CD14-positive monocyte (primary cell): ENCODE results near the gene MYL10. TPM values are rescaled to one million over a fixed set of nuclear protein-coding genes. Genes with fewer than 3 reads are reported as not detected.

Source experiments
- DNase-seq, 3 donors: peaks; one replicate each; pipeline ENCODE4 v3.0.0-alpha.2; 2011 to 2022
- H2AFZ ChIP-seq: 2 replicates; pipeline ENCODE4 v1.6.0; 2012; ENCODE audit warnings: mild to moderate bottlenecking, low read depth, low read length, inconsistent platforms; ENCODE audit not compliant: insufficient read depth, poor library complexity, severe bottlenecking
- H3K27ac ChIP-seq, 2 donors: 1 replicate in 1 of 2; 2 replicates in 1 of 2; pipeline ENCODE4 v1.5.1; 2012 to 2013; ENCODE audit warnings: low read length in 2 of 2, control low read depth in 1 of 2, inconsistent platforms in 1 of 2, low read depth in 1 of 2, mild to moderate bottlenecking in 1 of 2
- H3K27me3 ChIP-seq, 2 donors: one replicate each; pipeline versions ENCODE4 v1.6.0 to v1.6.1; 2011 to 2013; ENCODE audit warnings: low read length in 2 of 2; ENCODE audit not compliant: control insufficient read depth in 2 of 2, insufficient read depth in 2 of 2
- H3K36me3 ChIP-seq, 2 donors: replicated peaks in 1 of 2; 1 replicate in 1 of 2; 2 replicates in 1 of 2; pipeline versions ENCODE4 v1.5.1 to v1.6.1; 2012 to 2013; ENCODE audit warnings: low read length in 2 of 2, control low read depth in 1 of 2, inconsistent platforms in 1 of 2, mild to moderate bottlenecking in 1 of 2; ENCODE audit not compliant: insufficient read depth in 2 of 2, control insufficient read depth in 1 of 2
- H3K4me1 ChIP-seq, 2 donors: 1 replicate in 1 of 2; 2 replicates in 1 of 2; pipeline versions ENCODE4 v1.5.1 to v1.6.1; 2012 to 2013; ENCODE audit warnings: low read length in 2 of 2, control low read depth in 1 of 2, inconsistent platforms in 1 of 2, mild to moderate bottlenecking in 1 of 2, moderate library complexity in 1 of 2; ENCODE audit not compliant: insufficient read depth in 2 of 2, control insufficient read depth in 1 of 2
- H3K4me2 ChIP-seq: replicated peaks from 2 replicates; pipeline ENCODE3; 2012; ENCODE audit warnings: low read length, moderate library complexity, mild to moderate bottlenecking; ENCODE audit not compliant: poor library complexity, severe bottlenecking; ENCODE audit errors: extremely low read depth
- H3K4me3 ChIP-seq, 3 experiments: fragments of 200-600 bp in 1 of 3; sonication (generic) in 1 of 3; replicated peaks in 1 of 3; 1 replicate in 2 of 3; 2 replicates in 1 of 3; pipeline ENCODE4 v1.5.1; 2011 to 2013; ENCODE audit warnings: low read length in 3 of 3, mild to moderate bottlenecking in 3 of 3, control low read depth in 2 of 3, low read depth in 2 of 3, inconsistent platforms in 1 of 3, moderate library complexity in 1 of 3
- H3K79me2 ChIP-seq: 2 replicates; pipeline ENCODE4 v1.6.0; 2012; ENCODE audit warnings: mild to moderate bottlenecking, control low read depth, inconsistent platforms, low read length, moderate library complexity; ENCODE audit not compliant: insufficient read depth
- H3K9ac ChIP-seq: 2 replicates; pipeline ENCODE4 v1.6.0; 2017; ENCODE audit warnings: low read length, mild to moderate bottlenecking; ENCODE audit not compliant: insufficient read depth, poor library complexity, severe bottlenecking
- H3K9me3 ChIP-seq, 2 donors: replicated peaks in 1 of 2; 1 replicate in 1 of 2; 2 replicates in 1 of 2; pipeline versions ENCODE4 v1.5.1 to v1.6.1; 2012 to 2013; ENCODE audit warnings: low read length in 2 of 2, control low read depth in 1 of 2; ENCODE audit not compliant: control insufficient read depth in 1 of 2, insufficient read depth in 1 of 2
- H4K20me1 ChIP-seq: 2 replicates; pipeline ENCODE4 v1.6.0; 2012; ENCODE audit warnings: mild to moderate bottlenecking, low read length, control low read depth, moderate library complexity; ENCODE audit not compliant: insufficient read depth
- H3K27ac Mint-ChIP-seq, 7 donors: one replicate each; pipeline ENCODE4 v1.8.0; 2020; ENCODE audit warnings: mild to moderate bottlenecking in 7 of 7, mixed read lengths in 7 of 7, moderate library complexity in 6 of 7, inconsistent platforms in 2 of 7
- H3K27me3 Mint-ChIP-seq, 3 donors: one replicate each; pipeline ENCODE4 v1.8.0; 2021 to 2022; ENCODE audit warnings: low read depth in 3 of 3, mild to moderate bottlenecking in 3 of 3, mixed read lengths in 3 of 3, moderate library complexity in 3 of 3, inconsistent platforms in 1 of 3
- H3K36me3 Mint-ChIP-seq, 2 donors: one replicate each; pipeline ENCODE4 v1.8.0; 2020; ENCODE audit warnings: mixed read lengths in 2 of 2, inconsistent platforms in 1 of 2, mild to moderate bottlenecking in 1 of 2
- H3K4me1 Mint-ChIP-seq: one replicate; pipeline ENCODE4 v1.8.0; 2020; ENCODE audit warnings: mild to moderate bottlenecking, mixed read lengths
- H3K4me3 Mint-ChIP-seq, 2 donors: one replicate each; pipeline ENCODE4 v1.8.0; 2020; ENCODE audit warnings: mild to moderate bottlenecking in 2 of 2, mixed read lengths in 2 of 2, moderate library complexity in 1 of 2
- H3K9me3 Mint-ChIP-seq, 7 donors: one replicate each; pipeline ENCODE4 v1.8.0; 2020 to 2022; ENCODE audit warnings: mixed read lengths in 7 of 7, mild to moderate bottlenecking in 6 of 7, moderate library complexity in 6 of 7, inconsistent platforms in 2 of 7
- WGBS: methylation state at CpG from one replicate; pipeline ENCODE4 v1.1.5; 2013; ENCODE audit warnings: missing lambda C conversion rate; ENCODE audit not compliant: insufficient coverage; 5-methylcytosine and 5-hydroxymethylcytosine counted together
- intact Hi-C, 2 donors: fragments of 100-400 bp; cut with micrococcal nuclease; formaldehyde crosslinking; loops; one replicate each; pipeline versions ENCODE4 v1.15.0 to v1.15.1; 2023
- polyA plus RNA-seq, 3 donors: library from polyadenylated mRNA; depleted of rRNA in 1 of 3; unstranded in 2 of 3; stranded (reverse) in 1 of 3; fragments of 300-500 nt in 2 of 3; fragments of >200 nt in 1 of 3; fragmentation: Illumina TruSeq in 2 of 3; gene quantifications; 1 replicate in 2 of 3; 2 replicates in 1 of 3; pipeline ENCODE4 v1.2.3, GENCODE V29; 2012 to 2021
- TF ChIP-seq, protein P1 (sequence below): fragments of 200-600 bp; IDR thresholded peaks from one replicate; pipeline ENCODE4 v1.8.0; 2022; ENCODE audit warnings: antibody characterized with exemption, mild to moderate bottlenecking

MYL10 gene
- polyA plus RNA-seq, 3 donors, result not detected

DNA sequence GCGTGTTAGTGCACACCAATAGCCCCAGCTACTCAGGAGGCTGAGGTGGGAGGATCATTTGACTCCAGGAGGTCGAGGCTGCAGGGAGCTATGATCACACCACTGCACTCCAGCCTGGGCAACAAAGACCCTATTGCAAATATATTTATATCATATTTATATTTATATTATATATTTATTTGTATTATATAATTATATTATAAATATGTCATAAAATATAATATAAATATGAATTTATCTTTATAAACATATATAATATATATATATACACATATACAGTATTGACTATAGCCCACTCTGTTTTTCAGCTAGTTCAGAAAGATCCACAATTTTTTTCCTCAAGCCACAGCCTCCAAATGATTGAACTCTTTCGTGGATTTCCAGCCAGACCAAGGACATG, 45.3 kb upstream of the MYL10 start:
- TF ChIP-seq, protein P1, sequence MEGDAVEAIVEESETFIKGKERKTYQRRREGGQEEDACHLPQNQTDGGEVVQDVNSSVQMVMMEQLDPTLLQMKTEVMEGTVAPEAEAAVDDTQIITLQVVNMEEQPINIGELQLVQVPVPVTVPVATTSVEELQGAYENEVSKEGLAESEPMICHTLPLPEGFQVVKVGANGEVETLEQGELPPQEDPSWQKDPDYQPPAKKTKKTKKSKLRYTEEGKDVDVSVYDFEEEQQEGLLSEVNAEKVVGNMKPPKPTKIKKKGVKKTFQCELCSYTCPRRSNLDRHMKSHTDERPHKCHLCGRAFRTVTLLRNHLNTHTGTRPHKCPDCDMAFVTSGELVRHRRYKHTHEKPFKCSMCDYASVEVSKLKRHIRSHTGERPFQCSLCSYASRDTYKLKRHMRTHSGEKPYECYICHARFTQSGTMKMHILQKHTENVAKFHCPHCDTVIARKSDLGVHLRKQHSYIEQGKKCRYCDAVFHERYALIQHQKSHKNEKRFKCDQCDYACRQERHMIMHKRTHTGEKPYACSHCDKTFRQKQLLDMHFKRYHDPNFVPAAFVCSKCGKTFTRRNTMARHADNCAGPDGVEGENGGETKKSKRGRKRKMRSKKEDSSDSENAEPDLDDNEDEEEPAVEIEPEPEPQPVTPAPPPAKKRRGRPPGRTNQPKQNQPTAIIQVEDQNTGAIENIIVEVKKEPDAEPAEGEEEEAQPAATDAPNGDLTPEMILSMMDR, result no peak
- Histone ChIP-seq H4K20me1 (no peaks in the 10 kb centered on the region), H3K79me2 (no peaks in the 10 kb centered on the region), H3K36me3 (no peaks in the 10 kb centered on the region), H3K4me2 (no peak overlapping the region), H3K4me3 (no peak overlapping the region), H3K9me3 (peaks cover 0 to 9% of the 10 kb centered on the region in 2 donors), H3K9ac (no peak overlapping the region), H3K4me1 (peaks cover 4 to 6% of the 10 kb centered on the region in 2 donors), H2AFZ (no peak overlapping the region), H3K27me3 (no peaks in the 10 kb centered on the region), H3K27ac (no peak overlapping the region)
- Mint-ChIP-seq H3K27ac (no peak overlapping the region), H3K36me3 (no peaks in the 10 kb centered on the region), H3K9me3 (peaks cover 4 to 11% (median 7%) of the 10 kb centered on the region in 7 donors), H3K27me3 (peaks cover 0 to 4% (median 2%) of the 10 kb centered on the region in 3 donors), H3K4me3 (no peak overlapping the region), H3K4me1 (peaks cover 12% of the 10 kb centered on the region)
- no CpG with 5 or more reads among the region's 3 CpGs for WGBS
- intact Hi-C loops, result no loop called here
- DNase-seq, result no peak

DNA sequence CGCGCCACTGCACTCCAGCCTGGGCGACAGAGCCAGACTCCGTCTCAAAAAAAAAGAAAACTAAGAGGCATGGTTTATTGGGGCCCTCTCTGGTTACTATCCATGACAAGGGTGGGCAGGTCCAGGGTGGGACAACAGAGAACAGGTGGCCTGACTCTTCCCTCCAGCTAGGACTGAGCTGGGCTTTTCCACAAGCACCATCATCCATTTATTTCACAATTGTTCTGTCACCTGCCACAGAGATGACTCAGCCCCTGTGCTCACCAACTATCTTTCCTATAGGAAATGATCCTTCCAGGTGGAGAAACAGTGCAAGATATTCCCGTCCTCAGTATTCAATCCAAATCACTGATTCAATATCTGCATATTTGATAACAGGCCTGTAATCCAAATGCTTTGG, 44.9 kb upstream of the MYL10 start:
- peaks cover 12% of the 10 kb centered on the region for H3K4me1 Mint-ChIP-seq
- H3K27me3 Mint-ChIP-seq, result peaks cover 0 to 4% (median 2%) of the 10 kb centered on the region in 3 donors
- Histone ChIP-seq H3K79me2 (no peaks in the 10 kb centered on the region), H3K4me2 (no peak overlapping the region), H3K9me3 (peaks cover 0 to 9% of the 10 kb centered on the region in 2 donors), H2AFZ (no peak overlapping the region), H3K27ac (no peak overlapping the region), H3K27me3 (no peaks in the 10 kb centered on the region), H3K36me3 (no peaks in the 10 kb centered on the region), H4K20me1 (no peaks in the 10 kb centered on the region), H3K9ac (no peak overlapping the region), H3K4me3 (no peak overlapping the region), H3K4me1 (peaks cover 4 to 6% of the 10 kb centered on the region in 2 donors)
- 85% methylated on average over 4 of the region's 5 CpGs for WGBS
- intact Hi-C loops, result no loop called here
- no peaks in the 10 kb centered on the region for H3K36me3 Mint-ChIP-seq
- TF ChIP-seq, protein P1, result no peak
- DNase-seq, result no peak
- peaks cover 5 to 11% (median 7%) of the 10 kb centered on the region in 7 donors for H3K9me3 Mint-ChIP-seq
- H3K4me3 Mint-ChIP-seq, result no peak overlapping the region
- H3K27ac Mint-ChIP-seq, result peak overlapping the region in 1 of 7 donors; percentile 45
